ENCODE data around the gene GAS7.

DNA sequence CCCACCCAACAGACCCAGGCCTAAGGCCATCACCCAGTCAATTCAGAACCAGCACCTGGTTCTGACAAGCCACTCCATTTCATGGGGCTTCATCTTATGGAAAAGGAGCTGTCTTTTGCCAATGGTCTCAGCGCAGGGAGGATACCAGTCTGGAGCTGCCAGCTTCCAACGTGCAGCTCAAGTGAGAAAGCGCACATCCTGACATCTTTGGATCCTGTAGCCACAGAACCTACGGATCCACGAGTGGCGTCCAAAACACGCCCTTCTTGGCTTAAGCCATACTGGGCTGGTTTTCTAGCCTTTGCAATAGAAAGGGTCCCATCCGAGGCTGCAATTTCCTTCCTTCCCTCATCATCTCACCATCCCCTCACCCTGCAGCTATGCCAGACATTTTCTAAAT lies 101.8 kb downstream of the GAS7 start:
- TF ChIP-seq, protein P1, sequence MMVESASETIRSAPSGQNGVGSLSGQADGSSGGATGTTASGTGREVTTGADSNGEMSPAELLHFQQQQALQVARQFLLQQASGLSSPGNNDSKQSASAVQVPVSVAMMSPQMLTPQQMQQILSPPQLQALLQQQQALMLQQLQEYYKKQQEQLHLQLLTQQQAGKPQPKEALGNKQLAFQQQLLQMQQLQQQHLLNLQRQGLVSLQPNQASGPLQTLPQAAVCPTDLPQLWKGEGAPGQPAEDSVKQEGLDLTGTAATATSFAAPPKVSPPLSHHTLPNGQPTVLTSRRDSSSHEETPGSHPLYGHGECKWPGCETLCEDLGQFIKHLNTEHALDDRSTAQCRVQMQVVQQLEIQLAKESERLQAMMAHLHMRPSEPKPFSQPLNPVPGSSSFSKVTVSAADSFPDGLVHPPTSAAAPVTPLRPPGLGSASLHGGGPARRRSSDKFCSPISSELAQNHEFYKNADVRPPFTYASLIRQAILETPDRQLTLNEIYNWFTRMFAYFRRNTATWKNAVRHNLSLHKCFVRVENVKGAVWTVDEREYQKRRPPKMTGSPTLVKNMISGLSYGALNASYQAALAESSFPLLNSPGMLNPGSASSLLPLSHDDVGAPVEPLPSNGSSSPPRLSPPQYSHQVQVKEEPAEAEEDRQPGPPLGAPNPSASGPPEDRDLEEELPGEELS (CRISPR knock-in tag; IDR thresholded peaks at IDR 0.05): no peak
- TF ChIP-seq, protein P2, sequence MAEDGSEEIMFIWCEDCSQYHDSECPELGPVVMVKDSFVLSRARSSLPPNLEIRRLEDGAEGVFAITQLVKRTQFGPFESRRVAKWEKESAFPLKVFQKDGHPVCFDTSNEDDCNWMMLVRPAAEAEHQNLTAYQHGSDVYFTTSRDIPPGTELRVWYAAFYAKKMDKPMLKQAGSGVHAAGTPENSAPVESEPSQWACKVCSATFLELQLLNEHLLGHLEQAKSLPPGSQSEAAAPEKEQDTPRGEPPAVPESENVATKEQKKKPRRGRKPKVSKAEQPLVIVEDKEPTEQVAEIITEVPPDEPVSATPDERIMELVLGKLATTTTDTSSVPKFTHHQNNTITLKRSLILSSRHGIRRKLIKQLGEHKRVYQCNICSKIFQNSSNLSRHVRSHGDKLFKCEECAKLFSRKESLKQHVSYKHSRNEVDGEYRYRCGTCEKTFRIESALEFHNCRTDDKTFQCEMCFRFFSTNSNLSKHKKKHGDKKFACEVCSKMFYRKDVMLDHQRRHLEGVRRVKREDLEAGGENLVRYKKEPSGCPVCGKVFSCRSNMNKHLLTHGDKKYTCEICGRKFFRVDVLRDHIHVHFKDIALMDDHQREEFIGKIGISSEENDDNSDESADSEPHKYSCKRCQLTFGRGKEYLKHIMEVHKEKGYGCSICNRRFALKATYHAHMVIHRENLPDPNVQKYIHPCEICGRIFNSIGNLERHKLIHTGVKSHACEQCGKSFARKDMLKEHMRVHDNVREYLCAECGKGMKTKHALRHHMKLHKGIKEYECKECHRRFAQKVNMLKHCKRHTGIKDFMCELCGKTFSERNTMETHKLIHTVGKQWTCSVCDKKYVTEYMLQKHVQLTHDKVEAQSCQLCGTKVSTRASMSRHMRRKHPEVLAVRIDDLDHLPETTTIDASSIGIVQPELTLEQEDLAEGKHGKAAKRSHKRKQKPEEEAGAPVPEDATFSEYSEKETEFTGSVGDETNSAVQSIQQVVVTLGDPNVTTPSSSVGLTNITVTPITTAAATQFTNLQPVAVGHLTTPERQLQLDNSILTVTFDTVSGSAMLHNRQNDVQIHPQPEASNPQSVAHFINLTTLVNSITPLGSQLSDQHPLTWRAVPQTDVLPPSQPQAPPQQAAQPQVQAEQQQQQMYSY (CRISPR knock-in tag; IDR thresholded peaks at IDR 0.05): no peak
- TF ChIP-seq, protein P3, sequence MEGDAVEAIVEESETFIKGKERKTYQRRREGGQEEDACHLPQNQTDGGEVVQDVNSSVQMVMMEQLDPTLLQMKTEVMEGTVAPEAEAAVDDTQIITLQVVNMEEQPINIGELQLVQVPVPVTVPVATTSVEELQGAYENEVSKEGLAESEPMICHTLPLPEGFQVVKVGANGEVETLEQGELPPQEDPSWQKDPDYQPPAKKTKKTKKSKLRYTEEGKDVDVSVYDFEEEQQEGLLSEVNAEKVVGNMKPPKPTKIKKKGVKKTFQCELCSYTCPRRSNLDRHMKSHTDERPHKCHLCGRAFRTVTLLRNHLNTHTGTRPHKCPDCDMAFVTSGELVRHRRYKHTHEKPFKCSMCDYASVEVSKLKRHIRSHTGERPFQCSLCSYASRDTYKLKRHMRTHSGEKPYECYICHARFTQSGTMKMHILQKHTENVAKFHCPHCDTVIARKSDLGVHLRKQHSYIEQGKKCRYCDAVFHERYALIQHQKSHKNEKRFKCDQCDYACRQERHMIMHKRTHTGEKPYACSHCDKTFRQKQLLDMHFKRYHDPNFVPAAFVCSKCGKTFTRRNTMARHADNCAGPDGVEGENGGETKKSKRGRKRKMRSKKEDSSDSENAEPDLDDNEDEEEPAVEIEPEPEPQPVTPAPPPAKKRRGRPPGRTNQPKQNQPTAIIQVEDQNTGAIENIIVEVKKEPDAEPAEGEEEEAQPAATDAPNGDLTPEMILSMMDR (IDR thresholded peaks at IDR 0.05): no peak
- TF ChIP-seq GABPB1 (CRISPR knock-in tag; IDR thresholded peaks at IDR 0.05): no peak
- no peak for TF ChIP-seq FOXK1 (CRISPR knock-in tag; IDR thresholded peaks at IDR 0.05)
- no peak for TF ChIP-seq ZNF121 (CRISPR knock-in tag; IDR thresholded peaks at IDR 0.05)
- no peak for TF ChIP-seq CBFB (CRISPR knock-in tag; IDR thresholded peaks at IDR 0.05; ENCODE audit: low read depth)
- no peak for TF ChIP-seq SP1 (CRISPR knock-in tag; conservative IDR thresholded peaks at IDR 0.05)
- no peak for TF ChIP-seq ETV6 (CRISPR knock-in tag; IDR thresholded peaks at IDR 0.05)
- TF ChIP-seq, protein P4, sequence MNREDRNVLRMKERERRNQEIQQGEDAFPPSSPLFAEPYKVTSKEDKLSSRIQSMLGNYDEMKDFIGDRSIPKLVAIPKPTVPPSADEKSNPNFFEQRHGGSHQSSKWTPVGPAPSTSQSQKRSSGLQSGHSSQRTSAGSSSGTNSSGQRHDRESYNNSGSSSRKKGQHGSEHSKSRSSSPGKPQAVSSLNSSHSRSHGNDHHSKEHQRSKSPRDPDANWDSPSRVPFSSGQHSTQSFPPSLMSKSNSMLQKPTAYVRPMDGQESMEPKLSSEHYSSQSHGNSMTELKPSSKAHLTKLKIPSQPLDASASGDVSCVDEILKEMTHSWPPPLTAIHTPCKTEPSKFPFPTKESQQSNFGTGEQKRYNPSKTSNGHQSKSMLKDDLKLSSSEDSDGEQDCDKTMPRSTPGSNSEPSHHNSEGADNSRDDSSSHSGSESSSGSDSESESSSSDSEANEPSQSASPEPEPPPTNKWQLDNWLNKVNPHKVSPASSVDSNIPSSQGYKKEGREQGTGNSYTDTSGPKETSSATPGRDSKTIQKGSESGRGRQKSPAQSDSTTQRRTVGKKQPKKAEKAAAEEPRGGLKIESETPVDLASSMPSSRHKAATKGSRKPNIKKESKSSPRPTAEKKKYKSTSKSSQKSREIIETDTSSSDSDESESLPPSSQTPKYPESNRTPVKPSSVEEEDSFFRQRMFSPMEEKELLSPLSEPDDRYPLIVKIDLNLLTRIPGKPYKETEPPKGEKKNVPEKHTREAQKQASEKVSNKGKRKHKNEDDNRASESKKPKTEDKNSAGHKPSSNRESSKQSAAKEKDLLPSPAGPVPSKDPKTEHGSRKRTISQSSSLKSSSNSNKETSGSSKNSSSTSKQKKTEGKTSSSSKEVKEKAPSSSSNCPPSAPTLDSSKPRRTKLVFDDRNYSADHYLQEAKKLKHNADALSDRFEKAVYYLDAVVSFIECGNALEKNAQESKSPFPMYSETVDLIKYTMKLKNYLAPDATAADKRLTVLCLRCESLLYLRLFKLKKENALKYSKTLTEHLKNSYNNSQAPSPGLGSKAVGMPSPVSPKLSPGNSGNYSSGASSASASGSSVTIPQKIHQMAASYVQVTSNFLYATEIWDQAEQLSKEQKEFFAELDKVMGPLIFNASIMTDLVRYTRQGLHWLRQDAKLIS (CRISPR knock-in tag; IDR thresholded peaks at IDR 0.05; ENCODE audit: borderline replicate concordance): no peak
- TF ChIP-seq NR3C1 (CRISPR knock-in tag; conservative IDR thresholded peaks at IDR 0.05; ENCODE audit: low read depth): no peak
- TF ChIP-seq ZNF232 (CRISPR knock-in tag; IDR thresholded peaks at IDR 0.05): no peak

Data from WTC11 (cell line).